Measurements from ENCODE around the gene XRCC5.

- TF ChIP-seq EZH2 (IDR thresholded peaks at IDR 0.05; ENCODE audit: borderline replicate concordance, low read depth, low read length, poor library complexity, severe bottlenecking), result no peak
- no peak for TF ChIP-seq CTCF (conservative IDR thresholded peaks at IDR 0.05; ENCODE audit: low read depth, low read length)
Observed at GRCh38 chr2:216216951-216217903, 108.1 kb downstream of the XRCC5 start.
